GM19452 (cell line): ENCODE measurements around the gene ANKDD1B.
"Not testable (repeated sequence)": the region's sequence is repeated elsewhere in the genome, so short reads cannot be mapped to it uniquely, and the experiment has no call there.

Experiments used
- ATAC-seq: cut with Tn5 transposase; IDR thresholded peaks from one replicate; pipeline ENCODE4 v1.9.1; 2021; ENCODE audit not compliant: unreplicated experiment

The ANKDD1B gene

GRCh38 chr5:75695472-75696351 is 84.5 kb downstream of the ANKDD1B start:
- ATAC-seq: not testable (repeated sequence)

DNA sequence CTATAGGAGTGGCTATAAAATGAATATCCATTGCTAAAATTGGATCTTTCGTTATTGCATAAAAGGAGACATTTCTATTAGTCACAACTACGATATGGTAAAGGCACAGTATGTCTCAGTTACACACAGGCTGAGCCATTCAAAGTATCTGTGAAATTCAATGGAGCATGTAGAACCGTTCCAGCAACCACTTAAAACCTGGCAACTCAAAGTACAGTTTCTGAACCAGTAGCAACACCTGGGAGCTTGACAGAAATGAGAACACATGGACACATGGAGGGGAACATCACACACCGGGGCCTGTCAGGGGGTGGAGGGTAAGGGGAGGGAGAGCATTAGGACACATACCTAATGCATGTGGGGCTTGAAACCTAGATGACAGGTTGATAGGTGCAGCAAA is 90.6 kb downstream of the ANKDD1B start:
- ATAC-seq: no peak

GRCh38 chr5:75706016-75706415 is 94.8 kb downstream of the ANKDD1B start:
- no peak for ATAC-seq

DNA sequence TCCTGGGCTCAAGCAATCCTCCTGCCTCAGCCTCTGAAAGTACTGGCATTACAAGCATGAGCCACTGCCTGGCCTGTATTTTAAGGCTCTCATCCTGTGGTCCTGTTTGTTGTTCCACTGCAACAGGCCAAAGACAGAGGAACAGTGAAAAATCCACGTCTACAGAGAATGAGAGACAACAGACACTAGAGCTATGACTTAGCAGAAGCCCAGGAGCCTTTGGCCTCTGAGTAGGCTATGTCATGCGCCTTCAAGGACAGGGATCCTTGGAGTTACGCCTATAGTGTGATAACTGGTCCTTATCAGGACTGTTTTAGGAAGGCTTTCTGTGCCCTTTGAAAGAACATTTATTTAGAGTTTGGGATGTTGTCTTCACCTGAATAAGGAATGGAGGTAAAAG is 95.5 kb downstream of the ANKDD1B start:
- ATAC-seq: no peak

- ATAC-seq: no peak
Observed at GRCh38 chr5:75707911-75708509, 96.8 kb downstream of the ANKDD1B start.

GRCh38 chr5:75710637-75711036 is 99.4 kb downstream of the ANKDD1B start:
- no peak for ATAC-seq

DNA sequence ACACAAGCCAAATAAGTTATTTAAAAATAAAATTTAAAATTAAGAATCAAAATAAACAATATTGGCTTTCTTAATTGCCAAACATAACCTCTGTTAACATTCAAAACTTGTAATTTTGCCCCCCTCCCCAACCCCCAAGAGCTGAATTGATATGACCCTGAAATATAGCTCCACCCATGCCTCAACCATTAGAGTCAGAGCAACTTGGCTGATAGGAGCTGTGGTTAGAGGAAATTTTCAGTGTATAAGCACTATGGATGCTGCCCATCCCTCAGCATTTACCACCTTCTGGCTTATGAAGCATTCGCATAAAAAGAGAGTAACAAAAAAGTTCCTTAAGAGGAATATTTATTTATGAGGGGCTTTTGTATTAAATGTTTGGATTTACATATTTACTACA is 99.9 kb downstream of the ANKDD1B start:
- ATAC-seq: no peak

- no peak for ATAC-seq
Observed at GRCh38 chr5:75712091-75712490, 100.8 kb downstream of the ANKDD1B start.

- peak; percentile 26 for ATAC-seq
Observed at GRCh38 chr5:75716715-75717081, 105.4 kb downstream of the ANKDD1B start.

DNA sequence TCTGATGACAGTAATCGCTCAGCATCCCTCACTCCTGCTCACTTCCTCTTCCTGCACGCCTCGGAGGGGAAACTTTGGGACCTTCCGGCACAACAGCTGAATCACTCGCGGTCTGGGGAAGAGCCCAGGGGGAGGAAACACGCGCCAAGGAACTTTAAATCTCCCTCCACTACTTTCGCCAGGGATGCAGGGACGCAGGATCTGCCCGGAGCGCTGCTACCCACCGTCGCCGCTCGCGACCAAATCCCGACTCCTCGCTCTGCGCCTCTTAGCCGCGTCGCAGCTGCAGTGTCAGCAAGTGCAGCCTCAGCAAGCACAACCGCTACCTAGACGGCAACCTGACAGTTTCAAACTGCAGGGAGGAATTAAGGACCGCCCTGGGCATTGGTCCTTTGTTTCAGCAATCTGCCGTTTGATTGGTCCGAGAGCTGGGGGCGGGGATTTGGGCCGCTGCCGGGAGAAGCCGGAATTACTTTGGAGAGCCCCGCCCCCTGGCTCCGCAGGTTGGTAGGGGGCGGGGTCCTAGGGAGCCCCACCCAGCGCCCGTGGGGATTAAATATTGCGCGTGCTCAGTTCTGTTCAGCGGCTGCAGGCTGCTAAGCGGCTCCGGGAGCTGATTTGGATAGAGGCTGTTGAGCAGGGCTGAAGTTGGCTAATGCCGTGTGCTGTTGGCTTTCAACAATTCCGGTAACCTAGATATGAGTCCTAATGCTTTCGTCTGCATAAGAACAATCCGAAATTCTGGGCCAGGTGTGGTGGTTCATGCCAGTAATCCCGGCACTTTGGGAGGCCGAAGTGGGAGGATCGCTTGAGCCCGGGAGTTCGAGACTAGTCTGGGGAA is 106.0 kb downstream of the ANKDD1B start, which contains the start of gene POC5:
POC5 (minus strand) TSS at position 356 of the 841 bp plus-strand sequence. CDS start 4,500 bp downstream, outside the sequence.
- ATAC-seq: peak; percentile 94

- no peak for ATAC-seq
Observed at GRCh38 chr5:75720882-75721281, 109.6 kb downstream of the ANKDD1B start.
